Measurements from ENCODE around the gene MAP3K9.

MAP3K9 gene

GRCh38 chr14:70759398-70759797 lies 49.9 kb downstream of the MAP3K9 start:
- DNase-seq (ENCODE audit: low read depth) = no peak
- H3K4me3 ChIP-seq (ENCODE audit: control insufficient read depth, low read depth, low read length) = no peak overlapping the region
- TF ChIP-seq CTCF (IDR thresholded peaks at IDR 0.05; ENCODE audit: control insufficient read depth, insufficient read depth, low read depth, low read length, missing control alignments) = no peak

GRCh38 chr14:70755655-70756054 lies 53.7 kb downstream of the MAP3K9 start:
- no peak for DNase-seq (ENCODE audit: low read depth)
- TF ChIP-seq CTCF (IDR thresholded peaks at IDR 0.05; ENCODE audit: control insufficient read depth, insufficient read depth, low read depth, low read length, missing control alignments) = no peak
- H3K4me3 ChIP-seq (ENCODE audit: control insufficient read depth, low read depth, low read length) = no peak overlapping the region

- TF ChIP-seq CTCF (IDR thresholded peaks at IDR 0.05; ENCODE audit: control insufficient read depth, insufficient read depth, low read depth, low read length, missing control alignments) = no peak
- DNase-seq (ENCODE audit: low read depth) = no peak
- H3K4me3 ChIP-seq (ENCODE audit: control insufficient read depth, low read depth, low read length) = no peak overlapping the region
Observed at GRCh38 chr14:70754991-70755390, 54.3 kb downstream of the MAP3K9 start.

GRCh38 chr14:70753518-70753953 lies 55.8 kb downstream of the MAP3K9 start:
- DNase-seq (ENCODE audit: low read depth) = no peak
- no peak for TF ChIP-seq CTCF (IDR thresholded peaks at IDR 0.05; ENCODE audit: control insufficient read depth, insufficient read depth, low read depth, low read length, missing control alignments)
- H3K4me3 ChIP-seq (ENCODE audit: control insufficient read depth, low read depth, low read length) = no peak overlapping the region

GRCh38 chr14:70748422-70748821 lies 60.9 kb downstream of the MAP3K9 start:
- no peak for TF ChIP-seq CTCF (IDR thresholded peaks at IDR 0.05; ENCODE audit: control insufficient read depth, insufficient read depth, low read depth, low read length, missing control alignments)
- no peak for DNase-seq (ENCODE audit: low read depth)
- H3K4me3 ChIP-seq (ENCODE audit: control insufficient read depth, low read depth, low read length) = no peak overlapping the region

GRCh38 chr14:70744641-70745040 lies 64.7 kb downstream of the MAP3K9 start:
- DNase-seq (ENCODE audit: low read depth) = no peak
- no peak for TF ChIP-seq CTCF (IDR thresholded peaks at IDR 0.05; ENCODE audit: control insufficient read depth, insufficient read depth, low read depth, low read length, missing control alignments)
- no peak overlapping the region for H3K4me3 ChIP-seq (ENCODE audit: control insufficient read depth, low read depth, low read length)

- no peak for DNase-seq (ENCODE audit: low read depth)
- TF ChIP-seq CTCF (IDR thresholded peaks at IDR 0.05; ENCODE audit: control insufficient read depth, insufficient read depth, low read depth, low read length, missing control alignments) = no peak
Observed at GRCh38 chr14:70742316-70742715, 67.0 kb downstream of the MAP3K9 start.

More at GRCh38 chr14:70742316-70742715, 67.0 kb downstream of the MAP3K9 start:
- no peak overlapping the region for H3K4me3 ChIP-seq (ENCODE audit: control insufficient read depth, low read depth, low read length)
